ENCODE data around the gene OR13G1.

DNA sequence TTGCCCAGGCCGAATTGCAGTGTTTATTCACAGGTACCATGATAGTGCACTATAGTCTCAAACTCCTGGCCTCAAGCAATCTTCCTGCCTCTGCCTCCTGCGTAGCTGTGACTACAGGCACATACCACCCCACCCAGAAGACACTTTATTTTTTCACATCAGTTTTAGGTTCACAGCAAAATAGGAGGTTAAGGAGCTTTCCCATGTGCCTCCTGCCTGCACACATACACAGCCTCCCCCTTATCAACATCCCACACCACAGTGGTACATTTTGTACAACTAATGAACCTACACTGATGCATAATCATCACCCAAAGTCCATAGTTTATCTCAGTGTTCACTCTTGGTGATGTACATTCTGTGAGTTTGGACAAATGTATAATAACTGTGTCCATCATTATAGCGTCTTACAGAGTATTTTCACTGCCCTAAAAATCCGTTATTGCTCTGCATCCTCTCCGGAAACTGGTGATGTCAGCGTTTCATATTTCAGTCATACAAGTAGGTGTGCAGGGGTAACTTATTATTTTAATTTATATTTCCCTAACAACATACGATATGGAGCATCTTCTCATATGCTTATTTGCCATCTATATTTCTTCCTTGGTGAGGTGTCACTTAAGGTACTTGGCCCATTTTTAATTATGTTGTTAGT is 23.2 kb downstream of the OR13G1 start:
- TF ChIP-seq, protein P1, sequence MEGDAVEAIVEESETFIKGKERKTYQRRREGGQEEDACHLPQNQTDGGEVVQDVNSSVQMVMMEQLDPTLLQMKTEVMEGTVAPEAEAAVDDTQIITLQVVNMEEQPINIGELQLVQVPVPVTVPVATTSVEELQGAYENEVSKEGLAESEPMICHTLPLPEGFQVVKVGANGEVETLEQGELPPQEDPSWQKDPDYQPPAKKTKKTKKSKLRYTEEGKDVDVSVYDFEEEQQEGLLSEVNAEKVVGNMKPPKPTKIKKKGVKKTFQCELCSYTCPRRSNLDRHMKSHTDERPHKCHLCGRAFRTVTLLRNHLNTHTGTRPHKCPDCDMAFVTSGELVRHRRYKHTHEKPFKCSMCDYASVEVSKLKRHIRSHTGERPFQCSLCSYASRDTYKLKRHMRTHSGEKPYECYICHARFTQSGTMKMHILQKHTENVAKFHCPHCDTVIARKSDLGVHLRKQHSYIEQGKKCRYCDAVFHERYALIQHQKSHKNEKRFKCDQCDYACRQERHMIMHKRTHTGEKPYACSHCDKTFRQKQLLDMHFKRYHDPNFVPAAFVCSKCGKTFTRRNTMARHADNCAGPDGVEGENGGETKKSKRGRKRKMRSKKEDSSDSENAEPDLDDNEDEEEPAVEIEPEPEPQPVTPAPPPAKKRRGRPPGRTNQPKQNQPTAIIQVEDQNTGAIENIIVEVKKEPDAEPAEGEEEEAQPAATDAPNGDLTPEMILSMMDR (IDR thresholded peaks at IDR 0.05) = no peak
- TF ChIP-seq POLR2A (IDR thresholded peaks at IDR 0.05) = no peak

All from esophagus squamous epithelium (tissue), 4 donors.